ENCODE data around the gene F7. TPM values are rescaled to one million over a fixed set of nuclear protein-coding genes. Genes with fewer than 3 reads are reported as not detected.

Gene F7
- total RNA-seq, 1 donor from 2014 or later, result under 0.01 TPM

- H3K36me3 ChIP-seq (ENCODE audit: control insufficient read depth in 3 of 3, insufficient read depth in 3 of 3, low read length in 3 of 3), result no peaks in the 10 kb centered on the region
- H3K9me3 ChIP-seq (ENCODE audit: control insufficient read depth in 3 of 3, low read length in 3 of 3), result no peaks in the 10 kb centered on the region
- H3K27ac ChIP-seq (ENCODE audit: low read depth, low read length), result no peak overlapping the region
- no peak overlapping the region for H3K4me3 ChIP-seq (ENCODE audit: low read length in 3 of 3)
- no peaks in the 10 kb centered on the region for H3K4me1 ChIP-seq (ENCODE audit: control insufficient read depth in 3 of 3, insufficient read depth in 3 of 3, low read length in 3 of 3)
- peaks cover 23 to 58% (median 35%) of the 10 kb centered on the region in 3 donors for H3K27me3 ChIP-seq (ENCODE audit: control insufficient read depth in 3 of 3, insufficient read depth in 3 of 3, low read length in 3 of 3)
- H3K9ac ChIP-seq (ENCODE audit: low read depth in 1 of 3, low read length in 3 of 3), result no peak overlapping the region
These were observed 10.7 kb downstream of the F7 start for GRCh38 chr13:113116206-113116800.

- Histone ChIP-seq H3K36me3 (ENCODE audit: control insufficient read depth in 3 of 3, insufficient read depth in 3 of 3, low read length in 3 of 3) (no peaks in the 10 kb centered on the region), H3K4me3 (ENCODE audit: low read length in 3 of 3) (no peak overlapping the region), H3K9me3 (ENCODE audit: control insufficient read depth in 3 of 3, low read length in 3 of 3) (no peaks in the 10 kb centered on the region), H3K4me1 (ENCODE audit: control insufficient read depth in 3 of 3, insufficient read depth in 3 of 3, low read length in 3 of 3) (no peaks in the 10 kb centered on the region), H3K27ac (ENCODE audit: low read depth, low read length) (no peak overlapping the region), H3K27me3 (ENCODE audit: control insufficient read depth in 3 of 3, insufficient read depth in 3 of 3, low read length in 3 of 3) (peaks cover 21 to 59% (median 32%) of the 10 kb centered on the region in 3 donors), H3K9ac (ENCODE audit: low read depth in 1 of 3, low read length in 3 of 3) (no peak overlapping the region)
These were observed 11.3 kb downstream of the F7 start for GRCh38 chr13:113116871-113117271.

GRCh38 chr13:113117335-113117872, 11.8 kb downstream of the F7 start:
- Histone ChIP-seq H3K27me3 (ENCODE audit: control insufficient read depth in 3 of 3, insufficient read depth in 3 of 3, low read length in 3 of 3) (peaks cover 19 to 60% (median 28%) of the 10 kb centered on the region in 3 donors), H3K27ac (ENCODE audit: low read depth, low read length) (no peak overlapping the region), H3K9me3 (ENCODE audit: control insufficient read depth in 3 of 3, low read length in 3 of 3) (no peaks in the 10 kb centered on the region), H3K4me3 (ENCODE audit: low read length in 3 of 3) (no peak overlapping the region), H3K36me3 (ENCODE audit: control insufficient read depth in 3 of 3, insufficient read depth in 3 of 3, low read length in 3 of 3) (no peaks in the 10 kb centered on the region), H3K4me1 (ENCODE audit: control insufficient read depth in 3 of 3, insufficient read depth in 3 of 3, low read length in 3 of 3) (no peaks in the 10 kb centered on the region), H3K9ac (ENCODE audit: low read depth in 1 of 3, low read length in 3 of 3) (no peak overlapping the region)

GRCh38 chr13:113117911-113118260, 12.3 kb downstream of the F7 start:
- H3K36me3 ChIP-seq (ENCODE audit: control insufficient read depth in 3 of 3, insufficient read depth in 3 of 3, low read length in 3 of 3), result no peaks in the 10 kb centered on the region
- H3K27me3 ChIP-seq (ENCODE audit: control insufficient read depth in 3 of 3, insufficient read depth in 3 of 3, low read length in 3 of 3), result peaks cover 19 to 64% (median 24%) of the 10 kb centered on the region in 3 donors

GRCh38 chr13:113118261-113119021, 12.8 kb downstream of the F7 start:
- H3K9me3 ChIP-seq (ENCODE audit: control insufficient read depth in 3 of 3, low read length in 3 of 3), result no peaks in the 10 kb centered on the region
- H3K4me3 ChIP-seq (ENCODE audit: low read length in 3 of 3), result no peak overlapping the region
- H3K4me1 ChIP-seq (ENCODE audit: control insufficient read depth in 3 of 3, insufficient read depth in 3 of 3, low read length in 3 of 3), result peaks cover 0 to 7% (median 3%) of the 10 kb centered on the region in 3 donors
- H3K9ac ChIP-seq (ENCODE audit: low read depth in 1 of 3, low read length in 3 of 3), result no peak overlapping the region
- H3K27ac ChIP-seq (ENCODE audit: low read depth, low read length), result no peak overlapping the region
- H3K36me3 ChIP-seq (ENCODE audit: control insufficient read depth in 3 of 3, insufficient read depth in 3 of 3, low read length in 3 of 3), result no peaks in the 10 kb centered on the region
- peaks cover 18 to 62% (median 22%) of the 10 kb centered on the region in 3 donors for H3K27me3 ChIP-seq (ENCODE audit: control insufficient read depth in 3 of 3, insufficient read depth in 3 of 3, low read length in 3 of 3)

More at GRCh38 chr13:113117911-113118260, 12.3 kb downstream of the F7 start:
- H3K9me3 ChIP-seq (ENCODE audit: control insufficient read depth in 3 of 3, low read length in 3 of 3), result no peaks in the 10 kb centered on the region
- H3K27ac ChIP-seq (ENCODE audit: low read depth, low read length), result no peak overlapping the region
- H3K9ac ChIP-seq (ENCODE audit: low read depth in 1 of 3, low read length in 3 of 3), result no peak overlapping the region
- peaks cover 0 to 2% (median 0%) of the 10 kb centered on the region in 3 donors for H3K4me1 ChIP-seq (ENCODE audit: control insufficient read depth in 3 of 3, insufficient read depth in 3 of 3, low read length in 3 of 3)
- H3K4me3 ChIP-seq (ENCODE audit: low read length in 3 of 3), result no peak overlapping the region

- Histone ChIP-seq H3K27me3 (ENCODE audit: control insufficient read depth in 3 of 3, insufficient read depth in 3 of 3, low read length in 3 of 3) (peaks cover 10 to 59% (median 22%) of the 10 kb centered on the region in 3 donors), H3K9ac (ENCODE audit: low read depth in 1 of 3, low read length in 3 of 3) (no peak overlapping the region), H3K9me3 (ENCODE audit: control insufficient read depth in 3 of 3, low read length in 3 of 3) (no peaks in the 10 kb centered on the region), H3K4me1 (ENCODE audit: control insufficient read depth in 3 of 3, insufficient read depth in 3 of 3, low read length in 3 of 3) (peaks cover 0 to 9% (median 3%) of the 10 kb centered on the region in 3 donors), H3K4me3 (ENCODE audit: low read length in 3 of 3) (no peak overlapping the region), H3K36me3 (ENCODE audit: control insufficient read depth in 3 of 3, insufficient read depth in 3 of 3, low read length in 3 of 3) (no peaks in the 10 kb centered on the region), H3K27ac (ENCODE audit: low read depth, low read length) (no peak overlapping the region)
These were observed 13.7 kb downstream of the F7 start for GRCh38 chr13:113119166-113119821.

- no peak overlapping the region for H3K27ac ChIP-seq (ENCODE audit: low read depth, low read length)
- H3K4me3 ChIP-seq (ENCODE audit: low read length in 3 of 3), result no peak overlapping the region
- H3K36me3 ChIP-seq (ENCODE audit: control insufficient read depth in 3 of 3, insufficient read depth in 3 of 3, low read length in 3 of 3), result no peaks in the 10 kb centered on the region
- no peak overlapping the region for H3K9ac ChIP-seq (ENCODE audit: low read depth in 1 of 3, low read length in 3 of 3)
- peaks cover 5 to 54% (median 22%) of the 10 kb centered on the region in 3 donors for H3K27me3 ChIP-seq (ENCODE audit: control insufficient read depth in 3 of 3, insufficient read depth in 3 of 3, low read length in 3 of 3)
- H3K4me1 ChIP-seq (ENCODE audit: control insufficient read depth in 3 of 3, insufficient read depth in 3 of 3, low read length in 3 of 3), result peaks cover 0 to 9% (median 3%) of the 10 kb centered on the region in 3 donors
- H3K9me3 ChIP-seq (ENCODE audit: control insufficient read depth in 3 of 3, low read length in 3 of 3), result no peaks in the 10 kb centered on the region
These were observed 14.2 kb downstream of the F7 start for GRCh38 chr13:113119822-113120189.

GRCh38 chr13:113120300-113121182, 14.9 kb downstream of the F7 start:
- Histone ChIP-seq H3K9me3 (ENCODE audit: control insufficient read depth in 3 of 3, low read length in 3 of 3) (no peaks in the 10 kb centered on the region), H3K4me1 (ENCODE audit: control insufficient read depth in 3 of 3, insufficient read depth in 3 of 3, low read length in 3 of 3) (peaks cover 0 to 9% (median 3%) of the 10 kb centered on the region in 3 donors), H3K36me3 (ENCODE audit: control insufficient read depth in 3 of 3, insufficient read depth in 3 of 3, low read length in 3 of 3) (no peaks in the 10 kb centered on the region), H3K27ac (ENCODE audit: low read depth, low read length) (no peak overlapping the region), H3K4me3 (ENCODE audit: low read length in 3 of 3) (no peak overlapping the region), H3K9ac (ENCODE audit: low read depth in 1 of 3, low read length in 3 of 3) (no peak overlapping the region), H3K27me3 (ENCODE audit: control insufficient read depth in 3 of 3, insufficient read depth in 3 of 3, low read length in 3 of 3) (peaks cover 4 to 48% (median 20%) of the 10 kb centered on the region in 3 donors)

GRCh38 chr13:113121183-113121927, 15.8 kb downstream of the F7 start:
- H3K27ac ChIP-seq (ENCODE audit: low read depth, low read length), result no peak overlapping the region
- peaks cover 0 to 40% (median 17%) of the 10 kb centered on the region in 3 donors for H3K27me3 ChIP-seq (ENCODE audit: control insufficient read depth in 3 of 3, insufficient read depth in 3 of 3, low read length in 3 of 3)
- H3K36me3 ChIP-seq (ENCODE audit: control insufficient read depth in 3 of 3, insufficient read depth in 3 of 3, low read length in 3 of 3), result no peaks in the 10 kb centered on the region
- H3K4me1 ChIP-seq (ENCODE audit: control insufficient read depth in 3 of 3, insufficient read depth in 3 of 3, low read length in 3 of 3), result peaks cover 0 to 9% (median 3%) of the 10 kb centered on the region in 3 donors
- H3K9me3 ChIP-seq (ENCODE audit: control insufficient read depth in 3 of 3, low read length in 3 of 3), result no peaks in the 10 kb centered on the region
- H3K4me3 ChIP-seq (ENCODE audit: low read length in 3 of 3), result no peak overlapping the region
- H3K9ac ChIP-seq (ENCODE audit: low read depth in 1 of 3, low read length in 3 of 3), result no peak overlapping the region

All from skeletal muscle tissue (tissue), 4 donors.